ENCODE results near the gene STAT4.
A peak's percentile ranks its signal among the peaks of the same experiment; 100 is the strongest.

The STAT4 gene

DNA sequence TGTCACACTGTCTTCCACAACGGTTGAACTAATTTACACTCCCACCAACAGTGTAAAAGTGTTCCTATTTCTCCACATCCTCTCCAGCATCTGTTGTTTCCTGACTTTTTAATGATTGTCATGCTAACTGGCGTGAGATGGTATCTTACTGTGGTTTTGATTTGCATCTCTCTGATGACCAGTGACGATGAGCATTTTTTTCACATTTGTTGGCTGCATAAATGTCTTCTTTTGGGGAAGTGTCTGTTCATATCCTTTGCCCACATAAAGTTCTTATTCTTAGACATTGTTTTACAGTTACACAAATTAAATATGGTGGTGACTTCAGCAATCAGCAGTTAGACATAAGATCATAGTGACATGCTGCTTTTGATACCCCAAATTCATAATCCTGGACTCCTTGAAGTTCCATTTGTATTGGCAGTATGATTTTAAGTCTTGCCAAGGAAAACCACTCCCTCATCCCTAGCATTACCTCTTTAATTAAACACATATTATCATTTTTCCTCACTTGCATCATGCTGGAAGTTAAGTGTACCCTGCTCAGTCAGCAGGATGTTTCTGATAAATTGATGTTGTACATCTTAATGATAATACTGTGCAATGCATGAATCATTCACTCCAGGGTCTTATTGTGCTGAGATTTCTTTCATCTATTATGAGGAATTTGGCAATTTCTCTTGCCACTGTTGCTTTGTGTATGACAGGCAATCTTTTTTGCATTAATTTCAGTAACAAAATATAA is 69.2 kb downstream of the STAT4 start:
- DNase-seq, result no peak

DNA sequence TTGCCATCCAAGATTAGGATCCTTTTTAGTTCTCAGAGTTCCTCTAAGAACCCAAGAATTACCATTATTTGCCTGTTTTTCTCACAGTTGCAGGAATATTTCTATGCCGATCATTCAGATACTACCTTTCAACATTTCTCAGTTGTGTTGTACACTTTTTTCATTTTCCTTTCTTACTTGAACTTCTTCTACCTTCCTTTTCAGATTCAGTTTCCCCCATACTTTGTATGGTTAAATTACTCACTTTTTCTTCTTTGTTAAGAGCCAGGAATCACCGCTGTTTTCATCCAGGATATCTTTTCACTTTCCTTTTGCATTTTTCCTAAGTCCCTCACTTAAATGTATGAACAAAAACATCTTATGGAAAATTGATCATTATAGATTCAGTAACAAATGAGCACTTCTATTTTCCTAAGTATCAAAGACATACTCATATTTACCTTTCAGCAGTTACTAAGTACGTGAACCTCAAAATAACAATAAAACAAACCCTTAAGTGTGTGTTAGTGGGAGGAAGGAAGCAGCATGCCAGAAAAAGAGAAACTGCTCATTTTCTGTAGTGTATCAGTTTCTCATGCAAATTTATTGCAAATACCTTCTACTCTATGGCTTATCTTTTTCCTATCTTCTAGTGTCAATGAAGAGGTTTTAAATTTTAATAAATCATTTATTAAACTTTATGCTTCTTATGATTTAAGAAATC is 72.5 kb downstream of the STAT4 start:
- no peak for DNase-seq

DNA sequence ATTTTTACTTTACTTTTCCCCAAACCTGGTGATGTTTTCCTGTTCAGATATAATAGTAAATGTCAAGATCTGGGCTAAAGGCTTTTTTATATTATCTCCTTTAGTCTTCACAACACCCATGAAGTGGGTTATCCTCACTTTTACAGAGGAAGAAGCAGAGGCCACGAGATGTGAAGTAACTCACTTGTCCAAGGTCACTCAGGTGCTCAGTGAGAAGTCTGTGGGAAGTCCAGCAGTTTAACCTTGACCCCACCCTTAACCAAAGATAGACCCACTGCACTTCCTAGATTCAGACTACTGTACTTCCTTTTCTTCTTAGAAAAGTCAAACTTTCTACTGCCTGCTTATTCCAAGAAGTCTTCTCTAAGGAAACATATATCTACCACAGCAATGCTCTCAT is 80.5 kb downstream of the STAT4 start:
- no peak for DNase-seq

DNA sequence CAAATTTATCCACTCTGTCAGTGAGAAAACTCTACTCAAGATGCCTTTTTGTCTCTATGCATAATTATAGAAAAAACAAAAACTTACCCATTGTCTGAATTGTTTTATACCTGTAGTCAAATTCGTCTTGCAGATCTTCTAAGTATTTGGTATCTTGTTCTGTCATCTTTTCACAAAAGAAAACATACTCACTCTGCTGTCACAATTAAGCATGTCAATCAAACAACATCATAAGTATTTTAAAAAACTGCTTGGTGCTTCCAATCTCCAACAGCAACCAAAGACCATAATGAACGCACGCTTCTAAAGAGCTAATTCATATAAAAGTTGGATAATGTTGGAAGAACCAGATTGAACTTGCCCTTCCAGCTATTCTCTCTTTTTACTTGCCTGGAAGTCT is 81.2 kb downstream of the STAT4 start:
- no peak for DNase-seq

DNA sequence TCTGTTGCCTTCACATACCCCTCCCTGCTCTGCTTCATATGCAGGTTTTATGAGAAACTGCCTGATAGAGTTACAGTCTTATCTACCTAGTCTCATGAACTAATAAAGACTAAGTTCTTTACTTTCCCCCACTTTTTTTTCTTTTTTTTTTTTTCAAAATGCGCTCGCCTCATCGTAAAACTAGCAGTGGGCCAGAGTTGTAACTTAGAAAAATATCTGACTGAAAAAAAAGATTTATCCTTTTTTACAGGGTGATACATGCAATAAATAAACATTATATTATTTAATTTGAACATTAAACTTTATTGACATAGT is 83.9 kb downstream of the STAT4 start:
- no peak for DNase-seq

DNA sequence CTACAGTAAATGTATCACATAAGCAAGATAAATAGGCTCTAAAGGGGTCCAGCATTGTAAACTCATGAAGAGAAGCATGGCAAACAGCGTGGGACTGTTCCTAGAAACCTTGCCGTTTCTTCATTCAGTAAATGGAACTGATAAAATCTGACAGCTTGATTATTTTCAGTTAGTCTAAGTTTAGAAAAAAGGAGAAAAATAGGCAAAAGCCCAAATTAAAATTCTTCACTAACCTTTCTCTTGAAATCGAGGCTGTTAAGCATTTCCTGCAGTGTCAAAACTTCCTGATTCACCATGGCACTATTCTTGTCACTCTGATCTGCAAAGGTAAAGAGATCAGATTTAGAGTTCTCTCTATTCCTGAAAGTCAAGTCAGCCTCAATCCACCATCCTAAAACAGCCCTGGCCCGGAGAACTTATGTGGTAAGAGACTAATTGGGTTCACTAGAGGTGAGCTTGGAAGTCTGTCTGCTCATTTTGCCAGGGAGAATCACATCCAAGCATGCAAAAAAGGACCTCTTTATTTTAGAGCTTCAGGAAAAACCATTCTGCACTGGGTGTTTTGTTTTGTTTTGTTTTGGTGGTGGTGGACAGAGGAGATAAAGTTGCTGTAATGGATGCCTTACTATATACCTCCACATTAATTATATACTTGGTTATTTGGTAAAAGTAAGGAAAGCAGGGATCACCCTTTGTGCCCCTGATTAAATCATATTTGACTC is 84.4 kb downstream of the STAT4 start:
- DNase-seq, result no peak

DNA sequence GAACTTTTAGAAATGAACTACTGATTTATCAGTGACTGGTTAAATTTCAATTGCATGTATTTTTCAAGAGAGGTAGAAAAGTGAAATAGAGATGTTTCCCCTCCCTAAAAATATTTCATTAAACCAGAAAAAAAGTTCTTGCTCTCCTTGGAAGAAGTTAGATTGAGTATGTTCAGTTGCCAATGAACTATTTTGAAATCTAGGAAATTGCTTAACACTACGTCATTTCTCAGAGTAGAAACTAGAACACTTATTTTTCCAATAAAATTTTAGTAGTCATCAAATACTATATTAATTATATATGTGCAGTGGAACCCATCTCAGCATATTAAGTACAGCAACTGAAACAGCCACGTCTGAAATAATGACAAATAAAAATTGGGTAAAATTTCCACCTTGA is 85.0 kb downstream of the STAT4 start:
- no peak for DNase-seq

DNA sequence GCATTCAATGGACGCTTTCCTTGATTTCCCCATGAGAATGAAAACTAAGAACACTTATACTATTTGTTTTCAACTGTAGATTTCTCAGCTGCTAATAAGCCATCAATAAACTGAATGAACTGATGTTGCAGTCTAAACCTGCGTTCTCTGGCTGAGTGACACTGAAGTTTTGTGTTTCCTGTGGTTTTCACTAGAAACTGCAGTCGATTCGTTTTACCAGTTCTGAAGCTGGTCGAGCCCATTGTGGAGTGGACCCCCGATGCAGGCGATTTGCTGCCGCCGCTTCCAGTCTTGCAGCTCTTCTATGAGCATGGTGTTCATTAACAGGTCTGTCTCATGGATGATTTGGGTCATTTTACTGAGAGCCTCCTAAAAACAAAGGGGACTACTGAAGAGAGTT is 86.2 kb downstream of the STAT4 start:
- no peak for DNase-seq

DNA sequence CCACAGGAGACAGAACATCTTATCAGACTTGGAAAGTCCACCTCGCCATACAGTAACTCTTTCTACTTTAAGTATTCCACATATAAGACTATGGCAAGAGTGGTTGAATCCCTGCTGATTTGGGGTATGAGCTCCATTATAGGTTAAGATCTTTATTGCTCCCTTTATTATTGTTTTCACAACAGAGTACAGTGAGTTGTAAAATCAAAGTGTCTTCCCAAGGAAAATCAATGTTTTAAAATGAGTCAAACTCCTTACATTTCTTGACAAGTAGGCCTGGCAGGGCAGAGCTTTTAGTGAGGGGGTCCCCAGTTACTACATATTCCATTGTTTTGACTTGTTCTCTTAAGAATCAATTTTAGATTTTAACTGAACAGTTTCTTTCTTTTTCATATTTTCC is 87.2 kb downstream of the STAT4 start:
- no peak for DNase-seq

DNA sequence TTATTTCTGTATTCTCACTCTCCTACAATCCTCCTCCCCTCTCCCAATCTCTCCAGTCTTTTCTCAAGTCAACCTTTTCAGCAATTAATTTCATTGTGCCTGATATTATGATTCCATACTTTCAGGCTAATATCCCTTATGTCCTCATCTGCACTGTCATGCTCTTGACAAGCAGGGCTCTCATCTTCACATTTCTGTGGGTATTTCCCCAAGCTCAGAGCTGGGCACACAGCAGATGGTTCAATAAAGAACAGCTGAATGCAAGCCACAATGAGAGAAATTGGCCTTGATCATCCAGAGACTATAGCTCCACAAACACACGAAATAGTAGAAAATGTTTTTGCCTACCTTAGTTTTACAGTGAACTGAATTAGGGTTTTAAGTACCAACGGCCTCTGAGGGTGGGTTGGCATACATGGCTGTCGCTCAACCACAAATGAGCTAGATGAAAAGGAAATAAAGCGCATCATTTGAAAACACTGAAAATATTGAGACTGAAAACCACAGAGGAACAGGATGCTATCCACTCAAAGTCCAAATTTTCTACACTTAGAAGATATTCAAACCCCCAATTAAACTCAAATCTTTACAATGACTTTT is 89.3 kb downstream of the STAT4 start:
- no peak for DNase-seq

DNA sequence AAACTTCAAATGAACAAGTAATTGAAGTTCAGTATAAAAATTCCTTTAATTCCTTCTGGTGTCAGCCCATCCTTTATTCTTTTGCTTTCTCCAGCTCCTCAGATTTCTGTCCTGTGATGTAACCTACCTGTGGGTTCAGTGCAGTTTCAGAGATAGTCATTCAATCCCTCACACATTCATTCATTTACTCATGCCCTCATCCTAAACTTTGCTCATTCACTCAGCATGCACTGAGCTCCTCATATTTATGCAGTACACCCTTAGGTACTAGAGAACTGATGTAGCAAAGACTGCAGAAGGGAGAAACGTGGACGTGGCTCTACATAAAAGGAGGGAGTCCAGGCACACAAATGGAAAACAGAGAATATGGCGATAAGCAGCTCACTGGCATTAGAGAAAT is 91.5 kb downstream of the STAT4 start:
- no peak for DNase-seq

DNA sequence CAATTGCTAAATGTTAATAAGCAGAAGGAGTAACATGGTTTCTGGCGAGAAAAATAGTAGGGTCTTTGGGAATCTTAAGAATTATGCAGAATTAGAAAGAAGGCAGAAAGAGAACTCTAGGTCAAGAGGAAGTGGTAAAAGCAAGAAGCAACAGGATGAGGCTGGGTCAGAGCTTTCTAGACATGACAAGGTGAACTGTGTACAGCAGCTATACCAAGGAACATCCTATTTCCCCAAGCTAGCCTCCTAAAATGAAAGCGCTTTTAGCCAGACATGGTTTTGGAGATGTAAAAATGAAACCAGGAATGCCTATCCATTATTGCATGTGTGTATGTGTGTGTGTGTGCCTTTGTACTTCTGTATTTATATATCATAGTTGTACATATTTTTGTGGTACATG is 94.6 kb downstream of the STAT4 start:
- DNase-seq, result no peak

DNA sequence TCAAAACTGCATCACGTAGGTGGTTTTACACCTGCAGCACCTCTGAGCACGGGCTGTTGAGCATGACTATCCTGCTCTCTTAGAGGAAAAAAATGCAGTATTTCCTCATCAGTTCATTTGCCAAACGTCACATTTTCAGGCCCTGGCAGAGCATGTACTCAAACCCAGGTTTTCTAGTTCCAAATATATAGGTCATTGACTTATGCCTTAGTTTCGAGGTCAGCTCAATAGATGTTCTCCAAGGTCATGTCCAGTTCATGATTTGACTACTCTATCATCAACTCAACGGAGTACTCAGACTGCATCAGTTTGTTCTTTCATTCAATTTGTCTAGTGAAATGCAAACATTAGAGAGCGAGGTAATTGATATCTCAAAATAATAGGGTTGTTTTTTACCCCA is 97.5 kb downstream of the STAT4 start:
- DNase-seq, result no peak

DNA sequence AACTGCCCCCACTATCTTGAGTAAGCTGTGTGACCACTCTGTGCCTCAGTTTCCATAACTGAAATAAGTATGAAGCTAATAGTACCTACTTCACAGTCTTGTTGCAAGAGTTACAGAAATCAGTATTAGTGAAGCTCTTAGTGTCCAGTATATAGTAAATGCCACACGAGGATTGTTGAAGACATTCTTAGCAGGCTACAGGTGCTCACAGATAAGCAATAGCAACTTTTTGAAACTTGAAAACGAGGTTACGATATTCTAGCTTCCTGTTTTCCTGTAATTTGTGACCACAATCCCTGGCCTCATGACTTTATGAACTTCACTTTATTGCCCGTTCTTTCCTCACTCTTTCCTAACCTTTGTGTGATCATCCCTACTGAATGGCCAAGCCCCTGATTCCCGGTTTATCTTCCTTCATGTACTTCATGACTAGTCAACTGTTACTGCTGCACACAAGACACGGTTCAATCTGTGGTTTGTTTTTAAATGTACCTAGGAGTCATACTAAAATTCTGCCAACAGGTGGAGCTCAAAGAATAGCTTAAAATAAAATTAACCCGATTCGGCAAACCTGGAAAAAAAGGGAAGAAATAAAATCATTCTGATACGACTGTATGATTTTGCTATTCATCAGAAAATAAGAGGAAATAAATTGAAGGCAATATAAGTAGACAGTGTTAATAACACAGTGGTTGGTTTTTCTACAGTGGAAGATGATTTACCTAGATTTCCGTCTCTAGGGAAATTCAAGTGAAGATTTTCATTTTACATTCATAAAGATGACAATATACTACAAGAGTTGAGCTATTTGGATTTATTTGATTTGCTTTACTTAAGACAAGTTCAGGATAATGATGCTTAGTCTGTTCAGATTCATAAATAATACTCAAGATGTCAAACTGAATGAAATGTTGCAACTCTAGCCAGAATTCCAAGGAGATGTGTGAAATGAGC is 98.7 kb downstream of the STAT4 start:
- peak; percentile 44 for DNase-seq

DNA sequence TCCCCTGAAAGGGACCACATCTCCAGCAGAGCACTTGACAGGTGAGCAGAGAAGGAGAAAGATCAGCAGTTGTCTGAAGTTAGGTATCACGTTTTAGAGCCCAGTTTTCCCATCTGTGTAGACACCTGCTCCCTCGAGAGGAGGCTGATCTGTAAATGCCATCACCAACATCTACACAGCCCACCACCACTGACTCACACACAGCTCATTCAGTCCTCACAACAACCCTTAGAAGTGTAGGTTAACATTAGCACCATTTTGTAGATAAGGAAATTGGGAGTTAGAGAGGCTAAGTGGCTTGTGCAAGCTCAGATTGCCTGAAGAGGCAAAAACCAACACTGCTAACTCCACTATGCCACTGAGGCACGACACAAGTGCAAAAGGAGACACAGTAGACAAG is 99.6 kb downstream of the STAT4 start:
- no peak for DNase-seq

DNA sequence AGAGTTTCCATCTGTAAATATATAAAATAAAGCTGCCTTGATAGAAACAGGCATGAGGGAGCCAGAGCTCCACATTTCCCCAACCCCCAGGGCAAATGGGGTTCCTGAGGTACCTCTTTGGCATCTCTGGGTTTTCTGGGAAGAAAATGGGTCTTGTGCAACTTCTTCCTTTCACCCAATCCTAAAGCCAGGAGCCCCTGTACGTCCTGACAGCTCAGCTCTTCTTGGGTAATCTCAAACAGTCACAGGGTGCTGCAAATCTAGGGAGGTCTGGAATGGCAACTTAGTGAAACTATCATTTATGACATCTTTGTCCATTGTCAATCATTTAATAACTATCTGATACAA is 100.2 kb downstream of the STAT4 start:
- no peak for DNase-seq

DNA sequence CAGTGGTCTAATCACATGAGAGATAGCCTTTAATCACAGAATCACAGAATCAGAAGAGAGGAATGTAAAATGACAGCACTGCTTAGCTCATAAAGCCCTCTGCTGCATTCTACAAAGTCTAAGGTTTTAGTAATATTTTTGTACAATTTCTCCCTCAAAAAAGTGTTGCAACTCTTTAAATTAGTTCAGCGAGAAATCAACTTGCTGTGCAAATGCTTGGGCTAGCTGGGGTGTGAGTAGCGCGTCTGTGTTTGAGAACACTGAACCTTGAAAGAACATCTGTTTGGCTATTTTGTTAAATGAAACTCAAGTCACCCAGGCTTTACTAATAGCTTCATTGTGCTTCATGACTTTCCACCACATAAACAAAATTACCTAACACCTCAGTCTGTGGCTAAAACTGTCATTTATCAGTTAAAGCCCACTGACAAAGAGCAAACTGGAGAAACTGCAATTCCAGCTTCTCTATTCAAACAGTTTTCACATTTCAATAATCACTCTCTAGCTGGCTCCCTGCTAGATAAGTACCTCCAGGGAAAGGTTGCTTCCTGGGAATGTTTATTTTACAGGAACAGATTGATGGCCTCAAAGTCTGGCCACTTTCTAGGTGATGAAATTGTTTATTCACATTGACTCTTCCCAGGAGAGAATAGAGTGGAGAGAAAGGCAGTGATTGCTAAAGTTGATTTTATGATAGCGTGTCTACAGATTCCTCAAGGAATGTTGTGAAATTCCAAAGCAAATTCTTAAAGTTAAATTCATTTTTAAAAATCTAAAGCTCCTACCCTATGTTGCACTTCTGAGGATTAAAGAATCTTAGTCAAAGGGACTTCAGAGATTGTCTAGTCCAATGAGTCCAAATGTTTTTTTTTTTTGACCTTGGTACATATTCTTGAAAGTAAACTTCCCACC is 100.8 kb downstream of the STAT4 start:
- DNase-seq, result no peak

DNA sequence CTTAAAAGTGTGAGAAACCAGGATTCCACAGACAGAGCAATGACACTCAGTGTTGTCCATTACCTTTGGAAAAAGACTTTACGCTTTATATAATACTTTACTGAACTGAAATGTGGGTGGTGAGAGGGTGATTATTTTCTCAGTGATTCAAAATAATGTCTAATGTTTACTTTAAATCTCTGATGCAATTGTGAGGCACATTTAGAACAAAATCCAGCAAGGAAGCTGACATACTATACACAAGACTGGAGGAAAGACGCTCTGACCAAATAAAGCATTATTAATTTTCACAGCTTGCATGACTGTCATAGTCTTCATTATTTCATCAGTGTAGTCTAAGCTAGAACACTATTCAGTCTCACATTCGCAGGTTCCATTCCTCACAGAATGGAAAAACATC is 102.7 kb downstream of the STAT4 start:
- no peak for DNase-seq

DNA sequence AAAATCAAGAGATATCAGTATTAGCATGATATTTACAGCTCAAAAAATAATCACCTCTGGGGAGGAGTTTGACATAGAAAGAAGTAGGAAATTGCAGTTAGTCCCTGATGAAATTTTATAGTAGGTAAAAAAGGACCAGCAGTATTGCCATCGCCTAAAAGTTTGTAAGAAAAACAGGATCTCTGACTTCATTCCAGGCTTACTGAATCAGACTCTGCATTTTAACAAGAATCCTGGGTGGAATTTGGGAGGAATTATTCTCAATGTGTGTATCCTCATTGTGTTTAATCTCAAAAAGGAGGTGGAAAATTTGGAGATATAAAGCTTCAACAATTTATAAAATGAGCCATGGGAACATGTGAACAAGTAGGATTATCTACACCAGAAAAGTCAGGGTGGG is 105.7 kb downstream of the STAT4 start:
- no peak for DNase-seq

DNA sequence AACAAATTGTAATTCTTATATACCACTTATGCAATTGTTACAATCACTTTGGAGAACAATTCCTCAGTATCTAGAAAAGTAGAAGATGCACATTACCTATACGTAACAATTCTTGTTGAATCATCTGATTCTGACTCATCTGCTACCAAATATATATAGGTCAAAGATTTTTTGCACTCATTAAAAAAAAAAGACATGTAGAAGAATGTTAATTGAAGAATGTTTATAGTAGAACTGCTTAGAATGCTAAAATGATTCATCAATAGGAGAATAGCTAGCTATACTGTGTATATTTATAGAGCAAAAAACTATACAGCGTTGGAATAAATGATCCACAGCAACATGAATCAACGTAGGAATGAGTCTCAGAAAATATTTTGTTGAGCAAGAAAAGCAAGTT is 107.4 kb downstream of the STAT4 start:
- no peak for DNase-seq

DNA sequence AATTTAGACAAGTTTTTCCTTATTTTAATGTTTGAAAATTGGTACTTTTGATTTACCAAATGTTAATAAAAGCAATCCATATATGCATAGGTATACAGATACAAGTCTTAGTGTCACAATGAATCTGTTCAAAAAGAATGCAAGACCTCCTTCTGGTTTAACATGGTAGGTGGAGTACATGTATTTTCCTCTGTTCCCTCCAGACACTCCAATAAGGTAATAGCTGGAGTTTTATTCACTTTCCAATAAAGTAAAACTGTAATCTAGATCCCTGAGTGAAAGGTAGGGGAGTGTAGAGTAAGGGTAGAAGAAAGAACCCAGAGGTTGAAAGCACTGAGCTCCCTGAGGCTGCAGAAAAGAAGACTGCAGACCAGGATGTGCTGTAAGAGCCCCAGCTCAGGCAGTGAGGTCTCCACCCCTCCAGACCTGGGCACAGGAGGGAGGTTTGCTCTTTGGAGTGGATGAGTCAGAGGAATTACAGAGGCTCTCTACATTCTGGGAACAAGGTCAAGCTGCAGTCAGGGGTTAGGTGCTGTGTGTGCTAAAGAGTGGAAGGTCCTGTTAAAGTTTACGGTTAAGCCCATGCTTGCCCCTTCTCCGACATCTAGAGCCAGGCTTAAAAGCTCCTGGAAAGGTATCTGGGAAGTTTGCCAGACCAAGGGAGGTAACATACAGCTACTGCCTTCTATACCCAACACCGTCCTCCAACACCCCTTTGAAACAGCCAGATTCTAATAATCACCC is 109.2 kb downstream of the STAT4 start:
- DNase-seq, result no peak

Measured in NCI-H510A treated with DMSO at 0.1 percent for 48 hours (cell line).